GM12875 (cell line): ENCODE measurements around the gene LATS1.

Experiments
- H3K4me3 ChIP-seq: one replicate; pipeline ENCODE4 v1.5.1; 2011; ENCODE audit warnings: low read depth, low read length, control low read depth
- TF ChIP-seq, protein P1 (sequence below): IDR thresholded peaks from 2 replicates; pipeline ENCODE4 v1.5.1; 2011; ENCODE audit warnings: low read depth, mild to moderate bottlenecking, control low read depth, inconsistent platforms, low read length, moderate library complexity, borderline replicate concordance; ENCODE audit not compliant: insufficient read depth

The LATS1 gene

DNA sequence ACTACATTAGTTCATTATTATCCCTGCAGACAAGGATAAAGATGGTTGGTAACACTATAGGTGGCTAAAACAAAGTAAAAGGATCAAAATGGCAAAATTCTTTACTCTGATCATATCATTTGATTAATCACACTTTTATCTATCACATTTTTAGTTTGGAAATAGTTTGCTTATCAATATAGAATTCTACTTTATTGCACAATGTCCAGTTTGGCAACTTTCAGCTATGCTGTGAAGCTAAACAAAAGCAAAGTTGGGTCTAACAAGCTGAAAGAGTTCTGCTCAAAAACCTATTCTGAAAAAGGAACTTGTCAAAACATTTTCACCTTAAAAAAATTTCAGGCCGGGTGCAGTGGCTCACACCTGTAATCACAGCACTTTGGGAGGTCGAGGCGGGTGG lies 7.9 kb upstream of the LATS1 start:
- TF ChIP-seq, protein P1, sequence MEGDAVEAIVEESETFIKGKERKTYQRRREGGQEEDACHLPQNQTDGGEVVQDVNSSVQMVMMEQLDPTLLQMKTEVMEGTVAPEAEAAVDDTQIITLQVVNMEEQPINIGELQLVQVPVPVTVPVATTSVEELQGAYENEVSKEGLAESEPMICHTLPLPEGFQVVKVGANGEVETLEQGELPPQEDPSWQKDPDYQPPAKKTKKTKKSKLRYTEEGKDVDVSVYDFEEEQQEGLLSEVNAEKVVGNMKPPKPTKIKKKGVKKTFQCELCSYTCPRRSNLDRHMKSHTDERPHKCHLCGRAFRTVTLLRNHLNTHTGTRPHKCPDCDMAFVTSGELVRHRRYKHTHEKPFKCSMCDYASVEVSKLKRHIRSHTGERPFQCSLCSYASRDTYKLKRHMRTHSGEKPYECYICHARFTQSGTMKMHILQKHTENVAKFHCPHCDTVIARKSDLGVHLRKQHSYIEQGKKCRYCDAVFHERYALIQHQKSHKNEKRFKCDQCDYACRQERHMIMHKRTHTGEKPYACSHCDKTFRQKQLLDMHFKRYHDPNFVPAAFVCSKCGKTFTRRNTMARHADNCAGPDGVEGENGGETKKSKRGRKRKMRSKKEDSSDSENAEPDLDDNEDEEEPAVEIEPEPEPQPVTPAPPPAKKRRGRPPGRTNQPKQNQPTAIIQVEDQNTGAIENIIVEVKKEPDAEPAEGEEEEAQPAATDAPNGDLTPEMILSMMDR, result no peak
- no peak overlapping the region for H3K4me3 ChIP-seq

DNA sequence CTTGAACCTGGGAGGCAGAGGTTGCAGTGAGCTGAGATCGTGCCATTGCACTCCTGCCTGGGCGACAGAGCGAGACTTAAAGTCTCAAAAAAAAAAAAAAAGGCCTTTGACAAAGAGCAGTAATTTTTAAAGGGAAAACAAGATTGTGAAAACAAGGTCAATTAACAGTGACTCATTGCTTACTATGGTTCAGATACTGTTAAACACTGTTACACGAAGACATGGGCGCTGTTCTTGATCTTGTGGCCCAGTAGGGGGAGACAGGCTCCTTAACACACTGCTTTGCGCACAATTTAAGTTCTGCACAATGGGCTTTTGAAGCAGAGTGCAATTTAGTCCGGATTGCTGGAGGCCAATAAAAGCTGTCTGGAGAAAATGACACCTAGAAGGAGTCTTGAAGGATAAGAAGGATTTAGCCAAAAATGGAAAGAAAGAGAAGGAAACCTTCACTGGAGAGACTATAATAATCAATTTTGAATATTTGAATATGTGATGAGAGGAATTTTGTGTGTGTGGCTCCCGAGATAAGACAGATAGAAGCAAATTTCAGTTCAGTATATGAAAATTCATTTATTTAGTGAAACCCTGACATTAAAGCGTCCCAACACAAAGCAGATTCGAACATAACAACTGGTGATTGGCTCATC lies 6.0 kb upstream of the LATS1 start:
- H3K4me3 ChIP-seq, result no peak overlapping the region
- TF ChIP-seq, protein P1, result peak; percentile 68

GRCh38 chr6:149723262-149723661 lies 5.4 kb upstream of the LATS1 start:
- TF ChIP-seq, protein P1, result no peak
- H3K4me3 ChIP-seq, result no peak overlapping the region

- no peak overlapping the region for H3K4me3 ChIP-seq
- TF ChIP-seq, protein P1, result no peak
Measured at GRCh38 chr6:149719531-149719930, 1.6 kb upstream of the LATS1 start.

DNA sequence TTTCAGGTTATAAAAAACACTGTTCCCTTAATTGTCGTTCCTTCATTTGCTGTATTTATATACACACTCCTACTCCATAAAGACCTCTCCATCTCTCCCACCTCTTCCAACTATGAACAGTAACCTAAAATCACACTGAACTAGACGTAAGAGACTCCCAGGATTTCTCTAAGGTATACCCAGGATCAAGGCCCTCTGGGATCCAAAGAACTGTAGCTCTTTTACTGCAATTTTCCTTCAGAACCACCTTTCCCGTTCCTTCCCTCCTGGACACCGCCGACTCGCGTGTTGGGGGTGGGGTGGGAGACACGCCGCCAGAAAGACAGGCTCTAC lies 680 bp downstream of the LATS1 start:
- H3K4me3 ChIP-seq, result peak overlapping the region; percentile 74
- TF ChIP-seq, protein P1, result no peak

GRCh38 chr6:149716181-149716963 lies 1.5 kb downstream of the LATS1 start:
- H3K4me3 ChIP-seq, result peak overlapping the region; percentile 0
- TF ChIP-seq, protein P1, result no peak

GRCh38 chr6:149714442-149714841 lies 3.5 kb downstream of the LATS1 start:
- TF ChIP-seq, protein P1, result no peak
- H3K4me3 ChIP-seq, result no peak overlapping the region
